Activated T-cell treated with anti-CD3 and anti-CD28 coated beads for 24 hours (primary cell): ENCODE results near the gene SLC66A2.
"Not testable (repeated sequence)": the region's sequence is repeated elsewhere in the genome, so short reads cannot be mapped to it uniquely, and the experiment has no call there.

ENCODE experiments used
- DNase-seq: peaks from one replicate; pipeline ENCODE4 v3.0.0-alpha.2; 2020; ENCODE audit warnings: low read depth

Gene SLC66A2

GRCh38 chr18:79971211-79971952, 19.9 kb upstream of the SLC66A2 start:
- DNase-seq: no peak

GRCh38 chr18:79970419-79971133, 19.1 kb upstream of the SLC66A2 start:
- DNase-seq: no peak

- no peak for DNase-seq
Observed at GRCh38 chr18:79965119-79965902, 13.9 kb upstream of the SLC66A2 start.

GRCh38 chr18:79964330-79965118, 13.1 kb upstream of the SLC66A2 start, which contains the start of gene HSBP1L1:
HSBP1L1 (plus strand) TSS chr18:79964643; CDS start chr18:79964736, 93 bp downstream.
- DNase-seq: peak; percentile 48

GRCh38 chr18:79963658-79964329, 12.3 kb upstream of the SLC66A2 start:
- DNase-seq: no peak

- peak; percentile 35 for DNase-seq
Observed at GRCh38 chr18:79962835-79963657, 11.6 kb upstream of the SLC66A2 start.

GRCh38 chr18:79962311-79962710, 10.9 kb upstream of the SLC66A2 start:
- DNase-seq: no peak

GRCh38 chr18:79961527-79962291, 10.3 kb upstream of the SLC66A2 start:
- no peak for DNase-seq

GRCh38 chr18:79960921-79961526, 9.6 kb upstream of the SLC66A2 start:
- DNase-seq: no peak

- DNase-seq: not testable (repeated sequence)
Observed at GRCh38 chr18:79960161-79960801, 8.8 kb upstream of the SLC66A2 start.

- DNase-seq: no peak
Observed at GRCh38 chr18:79958981-79959380, 7.5 kb upstream of the SLC66A2 start.

- DNase-seq: no peak
Observed at GRCh38 chr18:79956276-79956675, 4.8 kb upstream of the SLC66A2 start.

- no peak for DNase-seq
Observed at GRCh38 chr18:79955302-79956075, 4.0 kb upstream of the SLC66A2 start.

- DNase-seq: no peak
Observed at GRCh38 chr18:79954791-79955190, 3.3 kb upstream of the SLC66A2 start.

GRCh38 chr18:79953971-79954651, 2.7 kb upstream of the SLC66A2 start:
- DNase-seq: no peak

GRCh38 chr18:79952996-79953559, 1.6 kb upstream of the SLC66A2 start:
- DNase-seq: no peak

GRCh38 chr18:79952456-79952995, 1.1 kb upstream of the SLC66A2 start:
- no peak for DNase-seq
